Retinal pigment epithelial cell (primary cell): ENCODE data around the gene OXCT1.
A peak's percentile ranks its signal among the peaks of the same experiment; 100 is the strongest.

Experiments
- DNase-seq: peaks from one replicate; pipeline ENCODE4 v3.0.0-alpha.2; 2010; ENCODE audit warnings: low read depth
- H3K4me3 ChIP-seq: 2 replicates; pipeline ENCODE4 v1.5.1; 2011; ENCODE audit warnings: mild to moderate bottlenecking, low read length, control low read depth, moderate library complexity
- CTCF ChIP-seq: conservative IDR thresholded peaks from 2 replicates; pipeline ENCODE4 v1.5.1; 2011; ENCODE audit warnings: low read depth, low read length, control low read depth, inconsistent platforms

OXCT1 gene

DNA sequence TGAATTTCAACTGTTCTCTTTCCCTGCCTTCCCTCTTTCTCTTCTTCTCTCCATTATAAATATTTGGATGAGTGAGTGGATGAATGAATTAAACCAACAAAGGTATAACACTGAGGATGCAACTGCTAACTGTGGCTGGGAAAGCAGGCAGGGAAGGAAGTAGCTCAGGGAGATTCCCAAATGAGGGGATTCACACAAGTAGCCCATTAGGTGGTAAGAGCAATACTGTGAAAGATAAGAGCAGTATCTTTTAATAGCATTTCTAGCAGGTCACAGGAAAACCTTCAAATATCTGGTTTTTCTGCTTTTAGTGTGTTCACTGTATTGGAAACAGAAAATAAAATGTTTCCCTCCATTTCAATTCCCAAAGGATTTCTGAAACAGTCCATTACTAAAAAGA lies 105.6 kb downstream of the OXCT1 start:
- H3K4me3 ChIP-seq: no peak overlapping the region
- no peak for TF ChIP-seq CTCF
- DNase-seq: no peak

- DNase-seq: no peak
- TF ChIP-seq CTCF: no peak
- H3K4me3 ChIP-seq: no peak overlapping the region
Measured at GRCh38 chr5:41763574-41763973, 106.7 kb downstream of the OXCT1 start.

DNA sequence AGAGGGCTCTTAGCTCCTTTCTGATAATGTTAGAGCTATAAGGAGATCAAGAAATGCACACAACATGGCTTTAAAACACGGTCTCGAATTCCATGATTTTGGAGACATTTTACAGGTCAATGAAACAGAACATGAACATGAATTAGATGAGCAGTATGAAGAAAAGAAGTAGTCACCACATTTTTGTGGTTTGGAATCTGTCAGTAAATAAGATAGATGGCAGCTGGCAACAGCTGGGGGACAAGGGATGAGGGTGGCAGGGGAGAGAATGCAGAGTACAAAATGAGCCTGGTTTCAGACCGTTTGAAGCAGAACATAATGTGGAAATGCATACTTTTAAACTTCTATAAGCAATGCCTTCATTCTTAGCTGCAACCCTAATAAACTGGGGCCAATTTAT lies 107.1 kb downstream of the OXCT1 start:
- TF ChIP-seq CTCF: no peak
- DNase-seq: no peak
- H3K4me3 ChIP-seq: no peak overlapping the region

DNA sequence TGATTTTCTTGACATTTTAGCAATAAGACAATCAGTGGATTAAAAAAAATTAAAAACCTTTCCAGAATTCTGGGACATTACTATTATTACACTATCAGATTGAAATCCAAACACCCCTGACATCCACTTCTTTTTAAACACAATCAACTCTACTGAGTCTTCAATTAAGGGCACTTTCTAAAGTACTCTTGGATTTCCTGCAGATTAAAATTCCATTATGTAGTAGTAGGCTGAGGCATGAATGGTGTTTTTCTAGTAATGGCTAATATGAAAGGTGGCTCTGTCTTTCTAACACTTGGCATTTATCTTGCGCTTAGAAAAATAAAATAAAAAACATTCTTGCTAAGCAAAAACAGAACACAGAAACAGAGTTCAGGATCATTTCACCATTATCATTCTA lies 107.8 kb downstream of the OXCT1 start:
- no peak for TF ChIP-seq CTCF
- no peak overlapping the region for H3K4me3 ChIP-seq
- no peak for DNase-seq

DNA sequence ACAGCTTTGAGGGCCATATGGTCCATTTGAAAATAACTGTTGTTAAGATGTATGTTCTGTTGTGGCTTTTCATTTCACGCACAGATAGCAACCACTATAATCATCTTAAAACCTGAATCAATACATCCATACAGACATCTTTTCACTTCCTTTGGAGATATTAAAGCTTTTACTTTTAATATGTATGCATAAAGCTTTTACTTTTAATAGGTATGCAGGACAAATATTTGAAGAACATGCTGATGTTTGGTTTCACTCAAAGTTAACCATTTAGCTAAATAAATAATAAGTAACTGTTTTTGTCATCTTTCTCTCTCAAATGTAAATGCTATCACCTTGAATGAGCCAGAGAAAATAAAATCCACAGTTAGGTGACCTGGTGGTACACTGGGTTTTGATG lies 108.6 kb downstream of the OXCT1 start:
- H3K4me3 ChIP-seq: no peak overlapping the region
- TF ChIP-seq CTCF: no peak
- no peak for DNase-seq

DNA sequence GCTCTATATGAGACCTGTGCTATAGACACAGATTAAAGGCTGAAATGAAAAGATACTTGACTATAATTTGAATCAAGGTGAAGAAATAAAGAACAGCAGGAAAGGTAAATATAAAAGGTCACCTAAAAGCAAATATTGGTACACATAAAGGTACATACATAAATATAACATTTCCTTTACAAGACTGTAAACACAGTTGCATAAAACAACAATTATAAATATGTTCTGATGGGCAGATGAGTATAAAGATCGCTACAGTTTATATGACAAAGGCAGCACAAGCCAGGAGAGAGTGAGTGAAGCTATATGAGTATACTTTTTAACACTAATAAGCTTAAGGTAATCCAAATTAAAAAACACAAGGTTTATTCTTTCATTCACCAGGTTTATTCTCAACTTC lies 114.5 kb downstream of the OXCT1 start:
- no peak overlapping the region for H3K4me3 ChIP-seq
- no peak for DNase-seq
- TF ChIP-seq CTCF: no peak

DNA sequence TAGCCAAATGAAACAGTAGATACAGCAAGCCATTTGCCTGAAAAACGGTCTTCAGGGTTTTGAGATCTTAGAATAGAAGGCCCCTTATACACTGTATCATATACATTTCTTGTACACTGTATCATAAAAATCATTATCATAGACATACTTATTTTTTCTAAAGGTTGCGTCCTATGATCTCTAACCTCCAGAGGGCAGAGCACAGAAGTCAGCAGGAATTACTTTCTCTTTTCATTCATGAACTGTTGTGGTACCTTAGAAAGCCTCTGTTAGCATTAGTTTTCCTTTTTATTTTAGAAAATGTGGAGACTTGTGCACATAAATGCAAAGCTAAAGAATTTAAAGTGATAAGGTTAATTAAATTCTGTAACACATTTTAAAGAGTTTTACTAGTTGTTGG lies 115.4 kb downstream of the OXCT1 start:
- no peak overlapping the region for H3K4me3 ChIP-seq
- peak; percentile 2 for TF ChIP-seq CTCF
- DNase-seq: no peak
